ENCODE measurements around the gene STRADA.

DNA sequence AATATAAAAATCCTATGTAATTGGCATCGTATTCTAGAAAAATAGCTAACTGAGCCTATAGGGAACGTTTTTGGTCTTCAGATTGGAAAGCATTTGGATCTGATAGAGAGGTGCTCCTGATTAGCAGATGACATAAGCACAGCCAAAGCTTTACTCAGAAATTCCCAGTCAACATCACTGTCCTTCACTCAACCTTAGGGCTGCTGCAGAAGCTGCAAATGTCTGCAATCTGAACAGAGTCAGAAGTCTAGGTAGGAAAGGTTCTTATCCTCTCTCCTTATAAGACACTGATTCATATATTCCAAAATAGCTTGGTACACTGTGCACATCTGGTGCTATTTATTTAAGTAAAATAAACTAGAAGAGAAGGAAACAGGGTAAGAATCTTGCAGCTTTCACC is 19.2 kb downstream of the STRADA start:
- TF ChIP-seq POLR2A (IDR thresholded peaks at IDR 0.05) = no peak
- TF ChIP-seq, protein P1, sequence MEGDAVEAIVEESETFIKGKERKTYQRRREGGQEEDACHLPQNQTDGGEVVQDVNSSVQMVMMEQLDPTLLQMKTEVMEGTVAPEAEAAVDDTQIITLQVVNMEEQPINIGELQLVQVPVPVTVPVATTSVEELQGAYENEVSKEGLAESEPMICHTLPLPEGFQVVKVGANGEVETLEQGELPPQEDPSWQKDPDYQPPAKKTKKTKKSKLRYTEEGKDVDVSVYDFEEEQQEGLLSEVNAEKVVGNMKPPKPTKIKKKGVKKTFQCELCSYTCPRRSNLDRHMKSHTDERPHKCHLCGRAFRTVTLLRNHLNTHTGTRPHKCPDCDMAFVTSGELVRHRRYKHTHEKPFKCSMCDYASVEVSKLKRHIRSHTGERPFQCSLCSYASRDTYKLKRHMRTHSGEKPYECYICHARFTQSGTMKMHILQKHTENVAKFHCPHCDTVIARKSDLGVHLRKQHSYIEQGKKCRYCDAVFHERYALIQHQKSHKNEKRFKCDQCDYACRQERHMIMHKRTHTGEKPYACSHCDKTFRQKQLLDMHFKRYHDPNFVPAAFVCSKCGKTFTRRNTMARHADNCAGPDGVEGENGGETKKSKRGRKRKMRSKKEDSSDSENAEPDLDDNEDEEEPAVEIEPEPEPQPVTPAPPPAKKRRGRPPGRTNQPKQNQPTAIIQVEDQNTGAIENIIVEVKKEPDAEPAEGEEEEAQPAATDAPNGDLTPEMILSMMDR (IDR thresholded peaks at IDR 0.05) = no peak
- TF ChIP-seq POLR2AphosphoS5 (IDR thresholded peaks at IDR 0.05) = no peak
- TF ChIP-seq EP300 (IDR thresholded peaks at IDR 0.05) = no peak

All from suprapubic skin (tissue), 4 donors.